ENCODE results near the gene CRYBG2.

GRCh38 chr1:26399034-26399433 lies 45.1 kb upstream of the CRYBG2 start:
- TF ChIP-seq EP300 (IDR thresholded peaks at IDR 0.05), result no peak
- no peak for TF ChIP-seq CTCF (IDR thresholded peaks at IDR 0.05)
